ENCODE results near the gene SMIM5. TPM values are rescaled to one million over a fixed set of nuclear protein-coding genes. Genes with fewer than 3 reads are reported as not detected.

Gene SMIM5
- total RNA-seq, 1 experiment from 2014 or later: 0.24 TPM

GRCh38 chr17:75676461-75676860, 43.2 kb downstream of the SMIM5 start:
- TF ChIP-seq CTCF (conservative IDR thresholded peaks at IDR 0.05): no peak
- Histone ChIP-seq H3K79me1 (ENCODE audit: insufficient read depth, low read depth, low read length, poor library complexity, severe bottlenecking) (no peaks in the 10 kb centered on the region), H2AFZ (ENCODE audit: low read length) (no peak overlapping the region), H3K27me3 (ENCODE audit: insufficient read depth, low read length) (no peaks in the 10 kb centered on the region), H3K79me2 (ENCODE audit: insufficient read depth, low read length) (no peaks in the 10 kb centered on the region), H2BK15ac (ENCODE audit: low read depth, low read length) (no peak overlapping the region), H3K9ac (ENCODE audit: extremely low read depth, insufficient read length, low read length) (no peak overlapping the region), H3K27ac (ENCODE audit: insufficient read length, low read depth, low read length) (no peak overlapping the region), H3K4ac (ENCODE audit: low read depth, low read length) (no peak overlapping the region), H2BK5ac (ENCODE audit: insufficient read length, low read length) (no peak overlapping the region), H3K4me2 (ENCODE audit: insufficient read depth, insufficient read length, low read length) (no peak overlapping the region), H2BK20ac (ENCODE audit: low read depth, low read length, poor library complexity, severe bottlenecking) (no peak overlapping the region), H3K23ac (ENCODE audit: insufficient read length, low read depth, low read length) (no peak overlapping the region), H4K91ac (ENCODE audit: insufficient read length, low read depth, low read length) (no peak overlapping the region), H4K20me1 (ENCODE audit: control insufficient read depth, insufficient read depth, insufficient read length) (no peaks in the 10 kb centered on the region), H2BK120ac (ENCODE audit: low read depth, low read length, poor library complexity, severe bottlenecking) (no peak overlapping the region), H3K14ac (ENCODE audit: insufficient read depth, low read length) (no peak overlapping the region), H3K18ac (ENCODE audit: insufficient read length, low read depth, low read length) (no peak overlapping the region), H2BK12ac (ENCODE audit: insufficient read length, low read depth, low read length) (no peak overlapping the region), H3K9me3 (ENCODE audit: control insufficient read depth, low read depth, low read length) (no peaks in the 10 kb centered on the region), H3K23me2 (ENCODE audit: insufficient read length, low read depth, low read length, poor library complexity, severe bottlenecking) (no peaks in the 10 kb centered on the region), H4K8ac (replicated peaks; ENCODE audit: insufficient read length, low read depth, low read length) (no peak overlapping the region), H2AK5ac (ENCODE audit: insufficient read length, low read length) (no peak overlapping the region), H3T11ph (ENCODE audit: low read length) (no peak overlapping the region), H4K5ac (ENCODE audit: insufficient read length, low read depth, low read length) (no peak overlapping the region), H3K4me1 (ENCODE audit: insufficient read depth, low read length) (no peaks in the 10 kb centered on the region), H3K56ac (ENCODE audit: insufficient read length, low read depth, low read length) (no peak overlapping the region)
- no CpG with 5 or more reads among the region's 3 CpGs for WGBS (ENCODE audit: extremely low coverage, insufficient read length, low lambda C conversion rate)
- H3K9me3 Mint-ChIP-seq: no peaks in the 10 kb centered on the region
- DNase-seq: no peak
- no peaks in the 10 kb centered on the region for H3K27me3 Mint-ChIP-seq (ENCODE audit: low read depth)
- no peaks in the 10 kb centered on the region for H3K4me1 Mint-ChIP-seq
- H3K4me3 Mint-ChIP-seq: no peak overlapping the region
- H3K27ac Mint-ChIP-seq: no peak overlapping the region
- H3K36me3 Mint-ChIP-seq (ENCODE audit: insufficient read depth in 1 of 3, low read depth in 3 of 3): peaks cover 3 to 57% (median 40%) of the 10 kb centered on the region in 3 experiments; a peak in 6 of 7 replicates

Data from H9 (cell line).